Measurements from ENCODE around the gene LAIR2.

LAIR2 gene

DNA sequence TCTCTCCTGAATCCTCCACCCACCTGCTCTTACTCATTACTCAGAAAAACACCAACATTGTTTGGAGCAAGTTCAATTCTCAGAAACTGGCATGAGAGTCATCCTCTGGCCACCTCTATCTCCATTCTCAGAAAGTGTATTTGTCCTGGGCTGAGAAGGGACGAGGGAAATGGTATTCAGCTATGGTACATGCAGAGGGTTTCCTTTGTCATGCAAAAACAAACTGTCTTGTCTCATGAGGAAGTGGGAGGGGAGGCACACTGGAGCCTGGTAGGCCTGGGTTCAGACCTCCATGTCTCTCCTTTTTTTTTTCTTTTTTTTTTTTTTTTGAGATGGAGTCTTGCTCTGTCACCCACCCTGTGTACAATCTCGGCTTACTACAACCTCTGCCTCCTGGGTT is 39.1 kb downstream of the LAIR2 start:
- no peak for DNase-seq

GRCh38 chr19:54548806-54549205 is 46.2 kb downstream of the LAIR2 start:
- DNase-seq, result no peak

GRCh38 chr19:54549224-54549623 is 46.6 kb downstream of the LAIR2 start:
- DNase-seq, result no peak

DNA sequence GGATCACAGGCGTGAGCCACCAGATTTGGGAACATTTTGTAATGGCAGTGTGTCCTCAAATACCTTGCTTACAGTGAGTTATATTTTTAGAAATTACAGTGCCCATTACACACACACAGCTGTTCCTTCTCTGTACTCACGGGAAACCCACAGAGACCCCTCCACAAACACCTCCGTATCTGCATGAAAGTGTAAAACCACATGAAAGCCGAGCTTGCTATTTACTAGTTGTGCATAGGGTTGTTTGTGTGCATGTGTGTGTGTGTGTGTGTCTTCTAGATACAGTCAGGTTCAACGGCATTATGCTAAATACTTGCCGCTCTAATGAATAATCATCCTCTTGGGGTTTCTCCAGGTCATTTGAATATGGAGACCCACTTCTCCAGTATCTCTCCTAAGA is 48.7 kb downstream of the LAIR2 start:
- DNase-seq, result no peak

- no peak for DNase-seq
These were observed 49.6 kb downstream of the LAIR2 start for GRCh38 chr19:54551950-54552912.

DNA sequence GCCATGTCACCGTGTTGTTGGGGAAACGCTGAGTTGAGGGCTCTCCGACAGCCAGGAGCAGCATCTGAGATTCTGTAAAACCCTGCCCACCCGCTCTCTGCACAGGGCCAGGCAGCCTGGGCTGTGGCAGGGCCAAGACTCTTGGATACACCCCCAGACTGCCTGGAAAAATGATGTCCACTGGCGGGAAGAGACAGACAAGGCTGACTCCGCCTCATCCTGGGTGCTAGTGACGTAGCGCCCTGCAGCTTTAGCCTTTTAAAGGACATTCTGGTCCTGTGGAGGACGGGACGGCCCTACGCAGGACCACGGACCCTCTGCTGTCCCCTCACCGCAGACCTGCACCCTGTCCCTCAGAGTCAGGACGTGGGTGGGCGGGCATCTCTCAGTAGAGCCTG is 50.3 kb downstream of the LAIR2 start:
- DNase-seq, result no peak

- DNase-seq, result no peak
These were observed 51.4 kb downstream of the LAIR2 start for GRCh38 chr19:54554006-54554405.

- no peak for DNase-seq
These were observed 52.3 kb downstream of the LAIR2 start for GRCh38 chr19:54554896-54555295.

- no peak for DNase-seq
These were observed 53.6 kb downstream of the LAIR2 start for GRCh38 chr19:54556194-54556593.

DNA sequence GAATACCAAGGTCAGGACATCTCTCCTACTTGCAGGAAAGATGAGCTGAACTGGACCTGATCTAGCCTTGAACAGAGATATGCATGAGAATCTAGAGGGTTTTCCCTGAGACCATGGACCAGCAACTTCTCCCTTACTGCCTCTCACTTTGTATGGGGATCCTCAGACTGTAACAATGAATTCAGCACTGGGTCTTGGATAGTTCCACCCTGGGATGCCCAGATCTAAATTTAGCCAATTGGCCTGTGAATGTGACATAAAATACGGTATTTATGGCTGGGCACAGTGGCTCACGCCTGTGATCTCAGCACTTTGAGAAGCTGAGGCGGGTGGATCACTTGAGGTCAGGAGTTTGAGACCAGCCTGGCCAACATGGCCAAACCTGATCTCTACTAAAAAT is 55.7 kb downstream of the LAIR2 start:
- DNase-seq, result no peak

All from NK-92 treated with Interleukin-12 subunit alpha and Interleukin-12 subunit beta, amount 100 ng/mL, for 24 hours (cell line).